BE2C (cell line): ENCODE measurements around the gene USF1.

Experiments used
- DNase-seq: peaks from one replicate; pipeline ENCODE4 v3.0.0-alpha.2; 2020
- H3K27me3 ChIP-seq: fragments of 250-450 bp; sonication (Bioruptor Pico); 2 replicates; pipeline ENCODE4 v1.5.1; 2020; ENCODE audit warnings: mild to moderate bottlenecking
- H3K36me3 ChIP-seq: fragments of 250-450 bp; sonication (Bioruptor Pico); 2 replicates; pipeline ENCODE4 v1.5.1; 2020; ENCODE audit warnings: mild to moderate bottlenecking
- H3K4me1 ChIP-seq: fragments of 250-450 bp; sonication (Bioruptor Pico); 2 replicates; pipeline ENCODE4 v1.5.1; 2020
- H3K4me3 ChIP-seq: 2 replicates; pipeline ENCODE4 v1.5.1; 2011; ENCODE audit warnings: low read depth, low read length
- H3K9me3 ChIP-seq: fragments of 250-450 bp; sonication (Bioruptor Pico); 2 replicates; pipeline ENCODE4 v1.5.1; 2020
- TF ChIP-seq, protein P1 (sequence below): IDR thresholded peaks from 2 replicates; pipeline ENCODE4 v1.5.1; 2012; ENCODE audit warnings: mild to moderate bottlenecking, low read depth, low read length

The USF1 gene

DNA sequence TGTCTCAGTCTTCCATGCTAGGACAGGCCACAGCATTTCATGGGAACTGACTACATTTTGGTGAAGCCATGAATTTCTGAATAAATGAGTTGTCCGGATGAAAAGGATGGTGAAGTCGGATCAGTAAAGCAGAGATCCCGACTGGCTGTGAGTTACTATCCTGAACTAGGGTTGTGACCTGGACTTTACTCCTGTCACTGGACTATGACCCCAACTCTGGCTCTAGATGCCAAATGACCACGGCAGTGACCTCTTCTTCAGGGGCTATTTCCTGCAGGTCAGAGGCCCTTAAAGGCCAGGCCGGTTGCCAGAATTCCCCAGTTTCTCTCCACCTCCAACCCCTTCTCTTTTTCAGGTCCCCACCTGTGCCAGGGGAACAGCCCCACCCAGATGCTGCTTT, 45.3 kb upstream of the USF1 start:
- Histone ChIP-seq H3K4me3 (no peak overlapping the region), H3K36me3 (no peaks in the 10 kb centered on the region), H3K9me3 (no peaks in the 10 kb centered on the region), H3K27me3 (no peaks in the 10 kb centered on the region), H3K4me1 (no peaks in the 10 kb centered on the region)
- no peak for DNase-seq
- TF ChIP-seq, protein P1, sequence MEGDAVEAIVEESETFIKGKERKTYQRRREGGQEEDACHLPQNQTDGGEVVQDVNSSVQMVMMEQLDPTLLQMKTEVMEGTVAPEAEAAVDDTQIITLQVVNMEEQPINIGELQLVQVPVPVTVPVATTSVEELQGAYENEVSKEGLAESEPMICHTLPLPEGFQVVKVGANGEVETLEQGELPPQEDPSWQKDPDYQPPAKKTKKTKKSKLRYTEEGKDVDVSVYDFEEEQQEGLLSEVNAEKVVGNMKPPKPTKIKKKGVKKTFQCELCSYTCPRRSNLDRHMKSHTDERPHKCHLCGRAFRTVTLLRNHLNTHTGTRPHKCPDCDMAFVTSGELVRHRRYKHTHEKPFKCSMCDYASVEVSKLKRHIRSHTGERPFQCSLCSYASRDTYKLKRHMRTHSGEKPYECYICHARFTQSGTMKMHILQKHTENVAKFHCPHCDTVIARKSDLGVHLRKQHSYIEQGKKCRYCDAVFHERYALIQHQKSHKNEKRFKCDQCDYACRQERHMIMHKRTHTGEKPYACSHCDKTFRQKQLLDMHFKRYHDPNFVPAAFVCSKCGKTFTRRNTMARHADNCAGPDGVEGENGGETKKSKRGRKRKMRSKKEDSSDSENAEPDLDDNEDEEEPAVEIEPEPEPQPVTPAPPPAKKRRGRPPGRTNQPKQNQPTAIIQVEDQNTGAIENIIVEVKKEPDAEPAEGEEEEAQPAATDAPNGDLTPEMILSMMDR, result no peak

DNA sequence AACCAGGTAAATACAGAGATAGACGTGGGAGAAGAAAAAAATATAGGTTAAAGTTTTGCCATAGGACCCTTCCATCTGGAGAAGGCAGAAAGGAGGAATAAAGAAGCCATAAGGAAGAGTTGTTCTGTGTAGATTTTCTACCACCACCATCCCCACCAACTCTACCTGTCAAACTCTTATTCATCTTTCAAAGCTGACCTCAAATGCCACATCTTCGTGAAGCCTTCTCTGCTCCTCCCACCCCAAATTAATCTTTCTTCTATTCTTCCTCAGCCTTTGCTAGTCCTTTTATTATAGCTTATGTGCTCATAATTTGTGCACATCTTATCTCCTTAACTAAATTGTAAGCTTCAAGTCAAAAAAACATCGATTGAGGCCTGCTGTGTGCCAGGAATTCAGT, 44.8 kb upstream of the USF1 start:
- no peak overlapping the region for H3K4me3 ChIP-seq
- DNase-seq, result no peak
- no peaks in the 10 kb centered on the region for H3K27me3 ChIP-seq
- H3K4me1 ChIP-seq, result no peaks in the 10 kb centered on the region
- TF ChIP-seq, protein P1, result no peak
- no peaks in the 10 kb centered on the region for H3K36me3 ChIP-seq
- no peaks in the 10 kb centered on the region for H3K9me3 ChIP-seq

DNA sequence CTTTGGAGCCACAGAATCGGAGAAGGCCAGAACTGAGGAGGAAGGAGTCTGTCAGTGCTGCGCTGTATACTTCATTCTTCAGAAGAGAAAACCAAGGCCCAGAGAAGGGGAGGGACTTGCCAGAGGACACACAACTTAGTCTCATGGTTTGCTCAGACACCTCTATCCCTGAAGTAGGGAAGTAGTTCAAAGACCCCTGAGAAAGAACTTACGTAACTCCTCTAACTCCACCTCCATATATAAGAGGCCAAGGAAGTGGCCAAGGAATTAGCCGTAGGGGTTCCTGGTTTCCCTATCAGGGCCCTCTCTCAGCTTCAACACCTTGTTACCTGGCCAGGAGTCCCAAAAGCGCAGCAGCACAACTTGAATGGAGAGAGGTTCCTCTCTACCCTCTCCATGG, 44.2 kb upstream of the USF1 start:
- no peaks in the 10 kb centered on the region for H3K4me1 ChIP-seq
- no peak overlapping the region for H3K4me3 ChIP-seq
- TF ChIP-seq, protein P1, result no peak
- no peak for DNase-seq
- H3K36me3 ChIP-seq, result no peaks in the 10 kb centered on the region
- H3K27me3 ChIP-seq, result no peaks in the 10 kb centered on the region
- no peaks in the 10 kb centered on the region for H3K9me3 ChIP-seq

DNA sequence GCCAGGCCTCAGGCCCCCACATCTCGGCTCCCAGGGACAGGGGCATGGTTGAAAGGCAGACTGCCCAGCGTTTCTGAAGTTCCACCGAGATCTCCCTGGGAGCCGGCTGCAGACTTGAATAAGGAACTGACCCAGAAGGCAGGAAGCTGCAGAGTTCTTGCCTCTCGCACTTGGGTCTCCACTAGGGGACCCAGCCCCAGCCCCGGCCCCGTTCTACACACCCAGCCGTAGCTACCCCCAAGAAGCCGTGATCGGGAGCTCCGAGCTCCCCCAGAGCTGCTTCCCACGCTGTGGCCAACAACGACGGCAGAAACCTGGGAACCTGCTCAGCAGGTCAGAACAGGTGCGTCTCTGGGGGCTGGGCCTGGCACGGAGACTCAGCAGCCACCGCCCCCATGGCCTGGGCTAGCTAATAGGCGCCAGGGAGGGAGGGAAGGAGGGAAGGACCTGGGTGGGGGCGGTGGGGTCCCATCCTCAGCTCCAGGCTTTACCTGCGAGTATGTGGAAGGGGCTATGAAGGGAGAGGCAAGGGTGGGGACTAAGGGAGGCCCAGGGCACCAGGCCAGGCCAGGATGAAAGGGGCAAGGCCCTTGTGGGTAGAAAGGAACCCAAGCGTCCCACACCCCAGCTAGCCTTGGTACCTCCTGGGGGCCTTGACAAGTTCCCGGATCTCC, 43.6 kb upstream of the USF1 start, which contains the start of gene NECTIN4:
Gene NECTIN4 (minus strand): TSS at position 308 of the 674 bp plus-strand sequence. CDS start 262 bp downstream, at position 46.
- Histone ChIP-seq H3K4me1 (no peaks in the 10 kb centered on the region), H3K9me3 (no peaks in the 10 kb centered on the region), H3K4me3 (no peak within 1 kb of the TSS), H3K27me3 (no peaks in the 10 kb centered on the region), H3K36me3 (no peaks in the 10 kb centered on the region)
- TF ChIP-seq, protein P1, result no peak
- DNase-seq, result no peak

DNA sequence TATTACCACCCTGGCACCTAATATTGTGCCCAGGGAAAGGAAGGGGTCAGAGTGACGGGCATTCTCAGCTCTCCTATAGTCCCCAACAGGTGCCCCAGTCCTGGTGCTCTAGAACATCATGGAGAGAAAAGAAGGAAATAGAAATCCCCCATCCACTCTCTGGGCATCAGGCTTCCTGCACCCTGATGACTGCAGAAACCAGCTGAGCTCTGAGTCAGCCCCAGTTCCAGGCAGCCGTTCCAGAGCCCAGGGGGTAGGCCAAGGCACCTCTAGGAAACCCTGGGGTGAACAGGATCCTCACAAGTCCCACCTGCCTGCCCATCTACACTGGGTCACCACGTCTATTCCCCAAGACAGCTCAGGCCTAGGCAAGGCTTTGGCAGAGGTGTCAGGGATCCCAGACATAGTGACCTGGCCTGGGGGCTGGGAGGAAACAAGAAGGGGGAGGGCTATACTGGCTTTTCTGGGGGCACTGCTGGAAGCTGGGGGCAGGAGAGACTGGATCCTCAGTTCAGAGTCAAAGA, 42.9 kb upstream of the USF1 start:
- Histone ChIP-seq H3K27me3 (no peaks in the 10 kb centered on the region), H3K4me3 (no peak overlapping the region), H3K4me1 (peaks cover under 1% of the 10 kb centered on the region; the same call in 1 of the 2 replicates), H3K36me3 (no peaks in the 10 kb centered on the region), H3K9me3 (no peaks in the 10 kb centered on the region)
- DNase-seq, result no peak
- TF ChIP-seq, protein P1, result no peak

DNA sequence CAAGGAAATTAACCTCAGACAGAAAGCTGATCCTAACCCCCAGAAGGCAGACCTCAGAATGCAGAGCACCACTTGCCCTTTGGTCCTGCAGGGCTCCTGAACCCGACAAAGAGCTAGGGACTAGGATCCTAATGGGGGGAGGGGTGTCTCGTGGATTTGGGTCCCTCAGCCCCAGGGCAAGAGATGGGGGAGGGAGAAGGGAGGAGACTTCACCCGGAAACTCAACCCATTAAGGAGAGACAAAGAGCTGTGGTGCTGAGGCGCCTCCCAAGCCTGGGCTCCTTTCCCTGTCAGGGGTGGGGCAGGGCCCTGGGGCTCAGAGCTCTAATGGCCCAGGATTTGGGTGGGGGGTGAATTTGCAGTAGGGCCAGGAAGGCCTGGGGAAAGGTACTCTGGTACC, 40.7 kb upstream of the USF1 start:
- Histone ChIP-seq H3K9me3 (no peaks in the 10 kb centered on the region), H3K27me3 (no peaks in the 10 kb centered on the region), H3K36me3 (no peaks in the 10 kb centered on the region), H3K4me1 (peaks cover 5% of the 10 kb centered on the region; the same call in 1 of the 2 replicates), H3K4me3 (no peak overlapping the region)
- no peak for DNase-seq
- TF ChIP-seq, protein P1, result no peak
